H1 (cell line): Measurements from ENCODE around the gene OGG1. TPM values are rescaled to one million over a fixed set of nuclear protein-coding genes. Genes with fewer than 3 reads are reported as not detected.

Experiments used
- CTCF ChIA-PET: fragments of 300-600 bp; sonication (Branson Sonifier 250); formaldehyde crosslinking; loops from one replicate; lab custom pipeline; 2021; ENCODE audit not compliant: partially characterized antibody; lab: Charles Lee
- POLR2A ChIA-PET: fragments of 300-600 bp; sonication (Branson Sonifier 250); formaldehyde crosslinking; loops from one replicate; lab custom pipeline; 2021; ENCODE audit warnings: inconsistent platforms; ENCODE audit not compliant: partially characterized antibody; lab: Charles Lee
- DNase-seq, 2 experiments: peaks; one replicate each; pipeline versions ENCODE4 v3.0.0 to v3.0.0-alpha.2; 2010 to 2022; ENCODE audit warnings: low spot score in 2 of 2, low read depth in 1 of 2, mixed read lengths in 1 of 2
- FAIRE-seq: peaks from 2 replicates; lab custom pipeline; 2011; peaks lifted over from hg19 to GRCh38; lab: Jason Lieb, UNC
- H2AFZ ChIP-seq: 2 replicates; pipeline ENCODE4 v1.8.1; 2012; ENCODE audit warnings: low read length, inconsistent platforms
- H2AK5ac ChIP-seq: 2 replicates; pipeline ENCODE4 v1.6.1; 2013; ENCODE audit warnings: low read depth, low read length
- H2BK120ac ChIP-seq: replicated peaks from 2 replicates; pipeline ENCODE3; 2013; ENCODE audit warnings: low read depth, low read length, inconsistent platforms
- H2BK12ac ChIP-seq: 2 replicates; pipeline ENCODE4 v1.6.1; 2013; ENCODE audit warnings: low read depth, low read length
- H2BK15ac ChIP-seq: 2 replicates; pipeline ENCODE4 v1.6.1; 2013; ENCODE audit warnings: low read length
- H2BK20ac ChIP-seq: 2 replicates; pipeline ENCODE4 v1.6.1; 2013; ENCODE audit warnings: low read length
- H2BK5ac ChIP-seq: 2 replicates; pipeline ENCODE4 v1.6.1; 2013; ENCODE audit warnings: low read depth, low read length
- H3K14ac ChIP-seq: 2 replicates; pipeline ENCODE4 v1.6.1; 2013; ENCODE audit warnings: inconsistent platforms; ENCODE audit not compliant: insufficient read length
- H3K18ac ChIP-seq: 2 replicates; pipeline ENCODE4 v1.6.1; 2013; ENCODE audit warnings: low read length; ENCODE audit errors: extremely low read depth
- H3K23ac ChIP-seq: 2 replicates; pipeline ENCODE4 v1.6.1; 2013; ENCODE audit warnings: inconsistent platforms; ENCODE audit not compliant: insufficient read length
- H3K23me2 ChIP-seq: 2 replicates; pipeline ENCODE4 v1.6.1; 2013; ENCODE audit warnings: low read depth, low read length
- H3K27ac ChIP-seq: 2 replicates; pipeline ENCODE4 v1.6.1; 2011; ENCODE audit warnings: low read depth, low read length, inconsistent platforms
- H3K27me3 ChIP-seq, 4 experiments: replicated peaks in 1 of 4; 1 replicate in 1 of 4; 2 replicates in 3 of 4; pipeline versions ENCODE4 v1.6.1 to v1.8.1; 2011 to 2013; ENCODE audit warnings: low read length in 3 of 4, mild to moderate bottlenecking in 3 of 4, inconsistent platforms in 2 of 4, mixed read lengths in 2 of 4, moderate library complexity in 1 of 4; ENCODE audit not compliant: control insufficient read depth in 3 of 4, insufficient read depth in 3 of 4; ENCODE audit errors: extremely low read depth in 1 of 4
- H3K36me3 ChIP-seq, 4 experiments: 2 replicates each; pipeline versions ENCODE4 v1.6.1 to v1.8.1; 2011 to 2013; ENCODE audit warnings: mild to moderate bottlenecking in 4 of 4, low read length in 3 of 4, moderate library complexity in 2 of 4, control low read depth in 1 of 4, inconsistent platforms in 1 of 4; ENCODE audit not compliant: insufficient read depth in 4 of 4, control insufficient read depth in 2 of 4
- H3K4ac ChIP-seq: replicated peaks from 2 replicates; pipeline ENCODE3; 2013; ENCODE audit warnings: low read length, low read depth, mixed read lengths, inconsistent platforms; ENCODE audit not compliant: insufficient read length
- H3K4me1 ChIP-seq, 4 experiments: replicated peaks in 1 of 4; 1 replicate in 1 of 4; 2 replicates in 3 of 4; pipeline versions ENCODE4 v1.6.1 to v1.8.1; 2011 to 2013; ENCODE audit warnings: low read length in 3 of 4, inconsistent platforms in 2 of 4, mixed read lengths in 1 of 4; ENCODE audit not compliant: insufficient read depth in 4 of 4, control insufficient read depth in 3 of 4
- H3K4me2 ChIP-seq, 2 experiments: 2 replicates each; pipeline versions ENCODE4 v1.6.1 to v1.8.1; 2011 to 2013; ENCODE audit warnings: low read depth in 2 of 2, low read length in 2 of 2, control low read depth in 1 of 2, inconsistent platforms in 1 of 2, mild to moderate bottlenecking in 1 of 2; ENCODE audit not compliant: insufficient read depth in 1 of 2
- H3K4me3 ChIP-seq, 4 experiments: fragments of 200-600, 300-600 bp in 1 of 4; sonication (generic), shearing (Covaris generic), sonication (Bioruptor Twin) in 1 of 4; 2 replicates each; pipeline versions ENCODE4 v1.5.1 to v1.8.1; 2011 to 2016; ENCODE audit warnings: low read length in 4 of 4, low read depth in 3 of 4, control low read depth in 2 of 4, inconsistent platforms in 2 of 4, mild to moderate bottlenecking in 2 of 4, mixed read lengths in 1 of 4, moderate library complexity in 1 of 4; ENCODE audit not compliant: insufficient read depth in 2 of 4; ENCODE audit errors: extremely low read depth in 1 of 4
- H3K56ac ChIP-seq: replicated peaks from 2 replicates; pipeline ENCODE3; 2013; ENCODE audit warnings: low read depth, mild to moderate bottlenecking, mixed read lengths, low read length, inconsistent platforms; ENCODE audit not compliant: insufficient read length
- H3K79me1 ChIP-seq: 2 replicates; pipeline ENCODE4 v1.6.1; 2013; ENCODE audit warnings: low read depth, low read length, control low read depth
- H3K79me2 ChIP-seq, 2 experiments: 2 replicates each; pipeline versions ENCODE4 v1.6.1 to v1.8.1; 2012 to 2013; ENCODE audit warnings: low read length in 2 of 2, mild to moderate bottlenecking in 2 of 2, inconsistent platforms in 1 of 2; ENCODE audit not compliant: insufficient read depth in 2 of 2, control insufficient read depth in 1 of 2
- H3K9ac ChIP-seq, 4 experiments: replicated peaks in 1 of 4; 1 replicate in 1 of 4; 2 replicates in 3 of 4; pipeline versions ENCODE4 v1.6.1 to v1.8.1; 2011 to 2013; ENCODE audit warnings: low read depth in 3 of 4, low read length in 3 of 4, control low read depth in 2 of 4, mild to moderate bottlenecking in 2 of 4, moderate library complexity in 2 of 4, inconsistent platforms in 1 of 4; ENCODE audit errors: extremely low read depth in 1 of 4
- H3K9me3 ChIP-seq, 2 experiments: 2 replicates each; pipeline versions ENCODE4 v1.6.1 to v1.8.1; 2012 to 2013; ENCODE audit warnings: mild to moderate bottlenecking in 2 of 2, moderate library complexity in 2 of 2, control low read depth in 1 of 2, inconsistent platforms in 1 of 2, low read depth in 1 of 2, low read length in 1 of 2, mixed read lengths in 1 of 2; ENCODE audit not compliant: insufficient read depth in 2 of 2
- H4K20me1 ChIP-seq, 2 experiments: replicated peaks in 1 of 2; 2 replicates each; pipeline versions ENCODE3 to v1.8.1; 2011 to 2013; ENCODE audit warnings: inconsistent platforms in 2 of 2, low read length in 2 of 2, mild to moderate bottlenecking in 1 of 2; ENCODE audit not compliant: insufficient read depth in 2 of 2, control insufficient read depth in 1 of 2
- H4K5ac ChIP-seq: 2 replicates; pipeline ENCODE4 v1.6.1; 2013; ENCODE audit warnings: low read length, low read depth, mixed read lengths, inconsistent platforms; ENCODE audit not compliant: insufficient read length
- H4K8ac ChIP-seq: 2 replicates; pipeline ENCODE4 v1.8.0; 2013; ENCODE audit warnings: mild to moderate bottlenecking, moderate library complexity, low read length, inconsistent platforms; ENCODE audit not compliant: insufficient read depth; ENCODE audit errors: extremely low read depth
- H4K91ac ChIP-seq: replicated peaks from 2 replicates; pipeline ENCODE3; 2013; ENCODE audit warnings: low read length, mixed read lengths, inconsistent platforms; ENCODE audit not compliant: insufficient read length
- SP2 ChIP-seq: IDR thresholded peaks from 2 replicates; pipeline ENCODE4 v1.6.1; 2012; ENCODE audit warnings: mild to moderate bottlenecking, low read length, inconsistent platforms
- WGBS, 2 experiments: shearing (Covaris generic) in 1 of 2; methylation state at CpG; one replicate each; pipeline versions ENCODE4 v1.1.6 to v1.1.7; 2013 to 2015; ENCODE audit warnings: low lambda C conversion rate in 2 of 2, mixed read lengths in 2 of 2, inconsistent platforms in 1 of 2, low coverage in 1 of 2, missing lambda C conversion rate in 1 of 2; ENCODE audit not compliant: insufficient replicate concordance in 2 of 2, insufficient coverage in 1 of 2, insufficient read length in 1 of 2; ENCODE audit errors: extremely low coverage in 1 of 2, missing lambda C conversion rate in 1 of 2; 5-methylcytosine and 5-hydroxymethylcytosine counted together
- polyA plus RNA-seq, 7 experiments: library from polyadenylated mRNA; depleted of rRNA in 3 of 7; stranded (reverse) in 5 of 7; unstranded in 2 of 7; fragments of >200 nt in 5 of 7; fragments of 200-250 nt in 2 of 7; gene quantifications; 1 replicate in 5 of 7; 2 replicates in 1 of 7; 4 replicates in 1 of 7; pipeline versions ENCODE4 v1.2.1 to v1.2.3, GENCODE V29; 2011 to 2013; ENCODE audit warnings: missing spikeins in 2 of 7, mixed read lengths in 2 of 7
- total RNA-seq: library from RNA; stranded (reverse); fragmentation: NEBNext Ultra II Directional; extraction: Animal tissue kit (Norgen Biotek cat#: 25700); gene quantifications from 2 replicates; pipeline ENCODE4 v1.2.1, GENCODE V29; 2021

The OGG1 gene
- total and polyA plus RNA-seq, 2 of the 8 experiments (the other 6 are each of a cell fraction or from before 2014, with no cell fraction given) = 29.6 to 46.8 TPM

DNA sequence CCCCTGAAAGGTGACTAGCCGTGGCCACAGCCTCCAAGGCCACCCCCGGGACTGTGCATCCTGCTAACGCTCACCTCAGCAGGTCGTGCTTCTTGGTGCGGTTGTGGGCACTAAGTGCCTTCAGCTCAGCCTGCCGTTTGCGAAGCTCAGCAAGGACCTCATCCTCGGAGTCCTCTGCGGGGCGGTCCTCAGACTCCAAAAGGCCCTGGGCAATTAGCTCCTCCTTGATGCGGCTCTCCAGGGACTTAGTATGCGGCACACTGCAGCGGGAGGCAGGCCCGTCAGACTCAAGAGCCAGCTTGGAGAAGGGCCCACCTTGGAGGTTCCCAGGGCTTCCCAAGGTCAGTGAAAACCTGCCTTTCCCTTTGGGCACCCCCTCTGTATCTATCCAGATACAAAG is 34.2 kb downstream of the OGG1 start:
- Histone ChIP-seq H3K79me2 (no peaks in the 10 kb centered on the region), H2BK12ac (no peak overlapping the region), H3K9me3 (no peaks in the 10 kb centered on the region), H3K4me1 (no peaks in the 10 kb centered on the region), H2BK20ac (no peak overlapping the region), H3K4me2 (no peak overlapping the region), H2BK120ac (no peak overlapping the region), H2BK15ac (no peak overlapping the region), H4K8ac (no peak overlapping the region; the same call in 1 of the 2 replicates), H3K23ac (no peak overlapping the region), H2AK5ac (no peak overlapping the region), H3K4ac (no peak overlapping the region), H3K56ac (no peak overlapping the region), H3K79me1 (no peaks in the 10 kb centered on the region), H4K5ac (no peak overlapping the region), H3K27me3 (no peaks in the 10 kb centered on the region), H2AFZ (no peak overlapping the region), H3K9ac (no peak overlapping the region; a peak in 2 of 7 replicates), H4K91ac (no peak overlapping the region), H3K23me2 (no peaks in the 10 kb centered on the region), H3K36me3 (peaks cover 4 to 49% (median 28%) of the 10 kb centered on the region in 4 experiments), H3K4me3 (no peak overlapping the region), H2BK5ac (no peak overlapping the region), H3K18ac (no peak overlapping the region), H3K27ac (no peak overlapping the region), H4K20me1 (peaks cover 0 to 1% of the 10 kb centered on the region in 2 experiments), H3K14ac (no peak overlapping the region)
- POLR2A ChIA-PET = interaction anchor here (0.5 to 2.4 kb wide), 5 partner anchors 9 to 167 kb away, joined by 3 to 10 read pairs (median 4); partner anchors contain the start of genes ARPC4 and TADA3
- no peak for DNase-seq
- FAIRE-seq = no peak
- WGBS, 2 experiments = 96% methylated on average over 14 of the region's 14 CpGs; no CpG with 5 or more reads in 1 of the 2 experiments
- CTCF ChIA-PET = interaction anchor here (0.7 to 1.3 kb wide), 3 partner anchors 10 to 686 kb away, joined by 3 to 4 read pairs (median 3); no protein-coding TSS in a partner anchor
- TF ChIP-seq SP2 = no peak
